GM19043 (cell line): Measurements from ENCODE around the gene CNGB1.
"Not testable (repeated sequence)": the region's sequence is repeated elsewhere in the genome, so short reads cannot be mapped to it uniquely, and the experiment has no call there.

Experiments
- ATAC-seq: cut with Tn5 transposase; IDR thresholded peaks from one replicate; pipeline ENCODE4 v1.9.1; 2021; ENCODE audit warnings: low read depth; ENCODE audit not compliant: unreplicated experiment

Gene CNGB1

GRCh38 chr16:57837305-57838125 lies 133.4 kb downstream of the CNGB1 start:
- ATAC-seq = no peak

GRCh38 chr16:57835439-57835838 lies 135.5 kb downstream of the CNGB1 start:
- not testable (repeated sequence) for ATAC-seq

DNA sequence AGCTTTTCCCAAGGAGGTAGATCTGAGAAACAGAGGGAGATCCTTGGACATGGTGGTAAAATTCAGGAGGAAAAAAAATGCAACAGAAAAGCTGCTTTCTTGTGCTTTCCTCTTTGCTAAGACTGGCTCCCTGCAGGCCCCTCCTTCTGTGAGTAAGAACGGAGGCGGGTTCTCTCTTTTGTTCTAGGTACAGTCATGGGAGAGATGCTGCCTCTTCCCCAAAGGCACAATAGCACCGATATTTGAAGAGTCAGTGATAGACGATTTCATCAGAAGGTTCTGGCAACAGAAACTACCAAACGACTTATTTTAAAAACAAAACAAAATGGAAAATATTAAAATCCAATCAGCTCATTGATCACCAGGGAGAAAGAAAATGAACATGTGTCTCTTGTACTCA lies 136.0 kb downstream of the CNGB1 start:
- no peak for ATAC-seq
